HG02943 (cell line): ENCODE measurements around the gene SLC2A10.
"Not testable (repeated sequence)": the region's sequence is repeated elsewhere in the genome, so short reads cannot be mapped to it uniquely, and the experiment has no call there.

Source experiments
- ATAC-seq: cut with Tn5 transposase; IDR thresholded peaks from one replicate; pipeline ENCODE4 v1.9.1; 2021; ENCODE audit warnings: mild to moderate bottlenecking, low read depth, moderate library complexity; ENCODE audit not compliant: unreplicated experiment

The SLC2A10 gene

GRCh38 chr20:46709459-46710152, at the start of gene SLC2A10:
Gene SLC2A10 (plus strand): TSS chr20:46709649. CDS start chr20:46709737, 88 bp downstream.
- no peak for ATAC-seq

DNA sequence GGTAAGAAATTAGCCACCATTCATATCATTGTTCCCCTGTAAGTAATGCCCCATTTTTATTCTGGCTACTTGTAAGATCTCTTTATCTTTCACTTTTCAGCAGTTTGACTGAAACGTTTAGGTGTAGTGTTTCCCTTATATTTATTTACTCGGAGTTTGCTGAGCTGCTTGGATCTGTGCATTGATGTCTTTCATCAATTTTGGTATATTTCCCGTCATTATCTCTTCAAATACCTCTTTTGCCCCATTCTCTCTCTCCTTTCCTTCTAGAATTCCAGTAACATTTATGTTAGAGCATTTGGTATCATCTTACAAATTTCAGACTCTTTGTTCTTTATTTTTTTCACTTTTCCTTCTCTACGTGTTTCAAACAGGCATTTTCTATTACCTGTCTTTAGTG, 49.0 kb upstream of the SLC2A10 start:
- ATAC-seq, result no peak

DNA sequence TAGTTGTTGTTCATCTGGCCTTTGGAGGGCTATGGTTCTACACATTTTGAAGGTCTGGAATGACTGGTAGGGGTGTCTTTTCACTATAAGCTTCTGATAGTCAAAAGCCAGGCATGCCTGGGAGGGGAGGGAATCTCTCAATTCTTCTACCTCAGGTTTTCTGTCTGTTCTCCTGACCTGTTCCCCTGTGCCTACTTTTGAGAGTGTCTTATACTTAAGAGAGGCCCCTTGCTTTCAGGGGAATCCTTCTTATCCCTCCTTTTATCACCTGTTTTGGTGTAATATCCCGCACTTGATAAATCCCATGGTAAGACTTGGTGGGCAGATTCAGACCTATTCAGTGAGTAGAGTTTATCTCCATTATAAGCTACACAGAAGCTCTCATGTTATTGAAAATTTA, 47.8 kb upstream of the SLC2A10 start:
- ATAC-seq, result no peak

GRCh38 chr20:46663531-46663930, 45.9 kb upstream of the SLC2A10 start:
- no peak for ATAC-seq

GRCh38 chr20:46665602-46666001, 43.8 kb upstream of the SLC2A10 start:
- ATAC-seq, result no peak

GRCh38 chr20:46666306-46666705, 43.1 kb upstream of the SLC2A10 start:
- ATAC-seq, result no peak

DNA sequence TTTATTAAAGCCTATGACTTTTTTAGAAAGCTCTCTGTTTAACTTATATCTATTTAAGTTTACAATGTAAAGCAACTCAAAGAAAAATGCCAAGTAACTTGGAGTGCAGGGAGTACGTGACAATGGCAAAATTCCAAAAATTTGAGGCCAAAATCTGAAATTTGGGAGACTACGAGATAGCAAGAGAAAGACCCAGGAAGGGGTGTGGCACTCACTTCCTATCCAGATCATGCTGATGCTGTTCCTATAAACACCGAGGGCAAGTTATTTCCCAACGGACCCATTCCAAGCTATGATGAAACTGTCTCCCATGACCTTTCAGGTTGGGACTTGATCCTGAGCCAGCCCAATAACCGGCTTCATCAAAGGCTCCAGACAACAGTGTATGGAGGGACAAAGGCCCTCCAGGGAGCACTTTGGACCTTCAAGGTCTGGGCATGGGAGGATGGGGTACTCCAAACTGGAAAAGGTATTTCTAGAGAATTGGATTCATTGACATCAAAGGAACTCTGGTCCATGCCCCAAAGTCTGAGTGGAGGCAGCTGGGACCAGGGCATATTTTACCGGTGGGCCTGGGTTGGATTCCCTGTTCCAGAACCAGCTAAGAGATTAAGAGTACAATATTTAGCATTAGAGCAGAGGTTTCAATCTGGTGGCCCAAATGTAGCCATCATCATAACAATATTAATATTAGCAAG, 42.5 kb upstream of the SLC2A10 start:
- ATAC-seq, result no peak

DNA sequence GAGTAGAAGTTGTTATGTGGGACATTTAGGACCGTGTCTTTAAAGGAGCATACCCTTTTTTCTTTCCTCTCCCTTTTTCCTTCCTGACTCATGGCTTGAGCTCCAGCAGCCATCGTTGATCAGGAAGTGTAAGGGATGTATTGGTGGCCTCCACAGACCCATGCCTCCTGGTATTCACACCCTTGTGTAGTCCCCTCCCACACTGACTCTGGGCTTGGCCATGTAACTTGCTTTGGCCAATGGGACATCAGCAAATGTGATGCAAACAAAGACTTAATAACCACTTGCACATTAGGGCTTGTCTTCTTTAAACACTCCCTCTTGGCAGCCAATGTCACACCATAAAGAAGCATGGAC, 39.2 kb upstream of the SLC2A10 start:
- no peak for ATAC-seq

DNA sequence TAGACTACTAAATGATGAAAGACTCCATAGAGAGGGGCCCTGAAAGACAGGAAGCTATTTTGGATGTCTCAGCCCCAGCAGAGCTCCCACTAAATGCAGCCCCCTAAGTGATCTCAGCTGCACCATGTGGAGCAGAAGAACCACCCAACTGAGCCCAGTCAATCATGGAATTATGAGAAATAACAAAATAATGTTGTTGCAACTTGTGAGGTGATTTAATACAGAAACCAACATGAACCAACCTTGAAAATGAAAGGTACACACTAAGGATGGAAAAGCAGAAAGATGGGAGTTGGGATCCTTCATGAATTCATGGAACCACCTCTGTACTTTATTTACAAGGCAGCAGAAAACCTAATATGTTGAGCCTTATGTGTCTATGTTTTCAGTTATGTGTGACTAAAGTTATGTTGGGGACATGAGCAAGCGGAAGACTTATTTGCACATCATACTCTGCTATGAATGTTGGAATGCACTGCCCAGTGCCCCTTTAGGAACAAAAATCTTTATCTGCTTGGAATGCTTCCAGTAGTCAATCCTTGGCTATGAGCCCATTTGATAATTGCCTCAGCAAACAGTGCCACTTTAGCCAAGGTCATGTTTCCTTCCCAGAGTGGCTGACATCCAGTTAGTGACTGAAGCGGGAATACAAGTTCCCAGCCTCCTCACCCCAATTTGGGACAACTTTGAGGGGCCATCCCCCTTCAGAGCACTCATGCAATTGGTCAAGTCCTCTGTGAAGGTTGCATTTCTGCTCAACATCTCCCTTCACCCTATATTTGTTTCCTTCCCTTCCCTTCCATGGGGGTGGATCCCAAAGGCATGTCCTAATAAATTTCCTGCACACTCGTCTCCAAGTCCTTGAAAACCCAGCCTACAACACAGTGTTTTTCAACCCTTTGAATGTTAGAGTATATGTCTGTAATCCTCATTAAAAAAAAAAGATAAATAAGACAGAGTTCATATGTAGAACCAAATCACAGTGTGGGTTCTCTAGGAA, 38.6 kb upstream of the SLC2A10 start:
- ATAC-seq, result no peak

- ATAC-seq, result no peak
Observed at GRCh38 chr20:46671866-46672542, 37.4 kb upstream of the SLC2A10 start.

DNA sequence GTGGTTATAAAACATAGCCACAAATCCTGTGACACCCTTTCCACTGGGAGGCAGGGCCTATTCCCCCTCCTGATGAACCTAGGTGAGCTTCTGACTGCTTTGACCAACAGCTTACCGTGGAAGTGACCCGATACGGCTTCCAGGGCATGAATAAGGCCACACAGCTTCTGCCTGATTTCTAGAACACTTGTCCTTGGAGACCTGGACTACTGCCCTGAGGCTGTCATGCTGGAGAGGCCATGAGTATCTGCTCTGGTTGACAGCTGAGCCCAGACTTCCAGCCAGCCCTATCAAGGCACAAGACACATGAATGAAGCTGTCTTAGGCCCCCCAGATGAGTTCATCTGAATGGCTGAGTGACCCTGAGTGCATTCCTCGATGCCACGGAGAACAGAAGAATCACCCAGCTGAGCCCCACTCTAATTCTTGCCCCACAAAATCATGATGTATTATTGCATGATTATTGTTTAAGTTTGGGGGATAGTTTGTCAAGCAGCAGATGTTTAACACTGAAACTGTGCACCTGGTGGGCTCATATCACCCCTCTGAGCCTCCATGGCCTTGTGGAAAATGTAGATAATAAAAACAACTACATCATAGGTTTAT, 36.8 kb upstream of the SLC2A10 start:
- ATAC-seq, result no peak

- ATAC-seq, result no peak
Observed at GRCh38 chr20:46673394-46674252, 35.8 kb upstream of the SLC2A10 start.

- no peak for ATAC-seq
Observed at GRCh38 chr20:46674253-46675083, 35.0 kb upstream of the SLC2A10 start.

GRCh38 chr20:46676649-46677316, 32.7 kb upstream of the SLC2A10 start:
- ATAC-seq, result not testable (repeated sequence)

DNA sequence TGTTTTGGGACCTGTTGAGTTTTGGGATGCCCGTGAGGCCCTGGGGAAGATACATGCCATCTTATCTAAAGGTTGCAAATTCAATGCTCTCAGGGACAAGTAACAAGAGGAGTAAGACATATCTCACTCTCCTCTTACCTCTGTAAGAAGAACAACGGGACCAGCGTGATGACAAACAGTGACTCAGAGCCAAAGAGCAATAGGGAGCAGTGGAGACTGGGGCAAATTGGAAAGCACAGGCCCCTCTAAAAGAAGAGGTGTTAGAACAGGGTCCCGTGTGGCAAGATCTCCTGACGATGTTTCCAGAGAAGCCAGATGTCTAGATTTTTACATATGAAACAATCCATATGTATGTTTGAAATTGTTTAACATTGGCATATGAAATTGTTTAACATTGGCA, 31.8 kb upstream of the SLC2A10 start:
- ATAC-seq, result no peak

GRCh38 chr20:46678516-46678915, 30.9 kb upstream of the SLC2A10 start:
- no peak for ATAC-seq

DNA sequence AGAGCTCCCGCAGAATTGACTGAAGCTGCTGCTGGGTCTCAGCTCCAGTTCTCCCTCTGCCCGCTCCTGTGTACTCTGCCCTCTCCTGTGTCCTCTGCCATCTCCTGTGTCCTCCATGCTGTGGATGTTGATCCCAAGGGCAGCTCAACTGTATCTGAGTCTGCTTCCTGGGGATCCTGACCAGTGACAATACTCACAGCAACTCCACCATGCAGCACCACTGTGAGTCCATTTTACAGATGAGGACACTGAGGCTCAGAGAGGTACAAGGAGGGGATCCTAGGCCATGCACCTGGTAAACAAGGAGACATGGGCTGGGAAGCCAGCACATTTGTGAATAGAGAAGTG, 28.8 kb upstream of the SLC2A10 start:
- ATAC-seq, result no peak
